Posterior vena cava (tissue), 2 donors: Measurements from ENCODE around the gene RBBP6. TPM values are rescaled to one million over a fixed set of nuclear protein-coding genes. Genes with fewer than 3 reads are reported as not detected.
A peak's percentile ranks its signal among the peaks of the same experiment; 100 is the strongest.
"Not testable (repeated sequence)": the region's sequence is repeated elsewhere in the genome, so short reads cannot be mapped to it uniquely, and the experiment has no call there.

ENCODE experiments used
- DNase-seq: peaks from one replicate; pipeline ENCODE4 v3.0.0-alpha.2; 2020; ENCODE audit warnings: low spot score
- intact Hi-C, 2 donors: fragments of 100-400 bp; cut with DNase I; formaldehyde crosslinking; loops; one replicate each; pipeline versions ENCODE4 v1.14.1 to v1.14.2; 2022 to 2023
- total RNA-seq, 2 donors: library from RNA; stranded (reverse); fragmentation: NEBNext Ultra II Directional; extraction: Animal tissue kit (Norgen Biotek cat#: 25700); gene quantifications; one replicate each; pipeline ENCODE4 v1.2.1, GENCODE V29; 2021
- donor health status: DM: yes; HTN: yes; CAD: no.
- donor health status: DM: yes; HTN: yes; CAD: no.

Gene RBBP6
- total RNA-seq, 2 donors from 2014 or later = 43.7 to 46.7 TPM

GRCh38 chr16:24552705-24553246 is 13.4 kb downstream of the RBBP6 start:
- DNase-seq = no peak
- intact Hi-C loops = no loop called here

GRCh38 chr16:24553983-24554382 is 14.6 kb downstream of the RBBP6 start:
- intact Hi-C loops = no loop called here
- no peak for DNase-seq

GRCh38 chr16:24555346-24555872 is 16.0 kb downstream of the RBBP6 start:
- DNase-seq = no peak
- intact Hi-C loops = no loop called here

- DNase-seq = no peak
- intact Hi-C loops = loop anchor here (10.0 kb wide), 1 partner anchor 242 kb away; no protein-coding TSS in a partner anchor
Observed at GRCh38 chr16:24562811-24563210, 23.4 kb downstream of the RBBP6 start.

- intact Hi-C loops = loop anchor here (10.0 kb wide), 1 partner anchor 236 kb away; no protein-coding TSS in a partner anchor
Observed at GRCh38 chr16:24568392-24568791, 29.0 kb downstream of the RBBP6 start.

GRCh38 chr16:24571096-24571495 is 31.7 kb downstream of the RBBP6 start:
- intact Hi-C loops = no loop called here
- no peak for DNase-seq

More at GRCh38 chr16:24568392-24568791, 29.0 kb downstream of the RBBP6 start:
- no peak for DNase-seq

GRCh38 chr16:24572069-24572468 is 32.7 kb downstream of the RBBP6 start:
- DNase-seq = no peak
- intact Hi-C loops = no loop called here

GRCh38 chr16:24573141-24573540 is 33.8 kb downstream of the RBBP6 start:
- DNase-seq = no peak
- intact Hi-C loops = no loop called here

GRCh38 chr16:24574515-24575485 is 35.4 kb downstream of the RBBP6 start:
- DNase-seq, intact Hi-C loops: not testable (repeated sequence)

GRCh38 chr16:24575791-24576190 is 36.4 kb downstream of the RBBP6 start:
- intact Hi-C loops, DNase-seq: not testable (repeated sequence)

GRCh38 chr16:24577167-24577566 is 37.8 kb downstream of the RBBP6 start:
- intact Hi-C loops = no loop called here
- DNase-seq = no peak

- intact Hi-C loops = loop anchor here in 1 of 2 donors (10.0 kb wide), 1 partner anchor 104 kb away; no protein-coding TSS in a partner anchor
- DNase-seq = no peak
Observed at GRCh38 chr16:24580665-24581064, 41.3 kb downstream of the RBBP6 start.

- DNase-seq = no peak
- intact Hi-C loops = loop anchor here in 1 of 2 donors (10.0 kb wide), 1 partner anchor 101 kb away; no protein-coding TSS in a partner anchor
Observed at GRCh38 chr16:24583494-24583893, 44.1 kb downstream of the RBBP6 start.

- no peak for DNase-seq
- intact Hi-C loops = loop anchor here in 1 of 2 donors (10.0 kb wide), 1 partner anchor 95 kb away; no protein-coding TSS in a partner anchor
Observed at GRCh38 chr16:24589997-24590396, 50.6 kb downstream of the RBBP6 start.

GRCh38 chr16:24598777-24599437 is 59.5 kb downstream of the RBBP6 start:
- intact Hi-C loops = no loop called here
- DNase-seq = no peak

- DNase-seq = no peak
- intact Hi-C loops = no loop called here
Observed at GRCh38 chr16:24609417-24609739, 70.0 kb downstream of the RBBP6 start.

- intact Hi-C loops = no loop called here
- peak; percentile 90 for DNase-seq
Observed at GRCh38 chr16:24609740-24610415, 70.5 kb downstream of the RBBP6 start.

- no peak for DNase-seq
- intact Hi-C loops = no loop called here
Observed at GRCh38 chr16:24610416-24610755, 71.0 kb downstream of the RBBP6 start.

GRCh38 chr16:24611310-24611709 is 71.9 kb downstream of the RBBP6 start:
- DNase-seq = no peak
- intact Hi-C loops = no loop called here
